ENCODE data around the gene COQ10B.
A peak's percentile ranks its signal among the peaks of the same experiment; 100 is the strongest.

Gene COQ10B

GRCh38 chr2:197502685-197503084, 49.3 kb downstream of the COQ10B start:
- DNase-seq: no peak

GRCh38 chr2:197504000-197504399, 50.6 kb downstream of the COQ10B start:
- DNase-seq: no peak

GRCh38 chr2:197504512-197504911, 51.2 kb downstream of the COQ10B start:
- DNase-seq: no peak

GRCh38 chr2:197506658-197507057, 53.3 kb downstream of the COQ10B start:
- DNase-seq: no peak

GRCh38 chr2:197513915-197514314, 60.6 kb downstream of the COQ10B start:
- no peak for DNase-seq

- DNase-seq: no peak
Measured at GRCh38 chr2:197514754-197515153, 61.4 kb downstream of the COQ10B start.

- no peak for DNase-seq
Measured at GRCh38 chr2:197515315-197515738, 62.0 kb downstream of the COQ10B start.

- peak; percentile 74 for DNase-seq
Measured at GRCh38 chr2:197515739-197516392, 62.5 kb downstream of the COQ10B start, which contains the start of gene MOB4. Gene MOB4 (plus strand): TSS chr2:197516066. CDS start chr2:197516087, 21 bp downstream.

GRCh38 chr2:197516393-197516761, 63.0 kb downstream of the COQ10B start:
- no peak for DNase-seq

GRCh38 chr2:197517150-197517549, 63.8 kb downstream of the COQ10B start:
- no peak for DNase-seq
